ENCODE results near the gene TSBP1.
"Not testable (repeated sequence)": the region's sequence is repeated elsewhere in the genome, so short reads cannot be mapped to it uniquely, and the experiment has no call there.

The TSBP1 gene

DNA sequence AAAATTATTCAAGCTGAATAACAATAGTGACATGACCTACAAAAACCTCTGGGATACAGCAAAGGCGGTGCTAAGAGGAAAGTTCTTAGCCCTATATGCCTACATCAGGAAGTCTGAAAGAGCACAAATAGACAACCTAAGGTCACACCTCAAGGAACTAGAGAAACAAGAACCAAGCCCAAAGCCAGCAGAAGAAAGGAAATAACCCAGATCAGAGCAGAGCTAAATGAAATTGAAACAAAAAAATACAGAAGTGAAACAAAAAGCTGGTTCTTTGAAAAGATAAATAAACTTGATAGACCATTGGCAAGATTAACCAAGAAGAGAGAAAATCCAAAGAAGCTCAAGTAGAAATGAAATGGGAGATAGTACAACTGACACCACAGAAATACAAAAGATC is 100.3 kb downstream of the TSBP1 start:
- no peak for FAIRE-seq

DNA sequence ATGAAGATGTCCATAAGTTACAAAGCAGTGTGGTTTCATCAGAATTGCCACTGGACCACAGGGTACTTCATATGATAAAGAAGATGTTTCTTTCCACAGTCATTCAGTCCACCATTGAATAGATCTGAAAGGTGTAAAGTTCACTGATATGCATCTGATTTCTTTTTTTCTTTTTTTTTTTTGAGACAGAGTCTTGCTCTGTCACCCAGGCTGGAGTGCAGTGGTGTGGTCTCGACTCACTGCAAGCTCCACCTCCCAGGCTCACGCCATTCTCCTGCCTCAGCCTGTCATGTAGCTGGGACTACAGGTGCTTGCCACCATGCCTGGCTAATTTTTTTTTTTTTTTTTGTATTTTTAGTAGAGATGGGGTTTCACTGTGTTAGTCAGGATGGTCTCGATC is 103.2 kb downstream of the TSBP1 start:
- FAIRE-seq, result not testable (repeated sequence)

DNA sequence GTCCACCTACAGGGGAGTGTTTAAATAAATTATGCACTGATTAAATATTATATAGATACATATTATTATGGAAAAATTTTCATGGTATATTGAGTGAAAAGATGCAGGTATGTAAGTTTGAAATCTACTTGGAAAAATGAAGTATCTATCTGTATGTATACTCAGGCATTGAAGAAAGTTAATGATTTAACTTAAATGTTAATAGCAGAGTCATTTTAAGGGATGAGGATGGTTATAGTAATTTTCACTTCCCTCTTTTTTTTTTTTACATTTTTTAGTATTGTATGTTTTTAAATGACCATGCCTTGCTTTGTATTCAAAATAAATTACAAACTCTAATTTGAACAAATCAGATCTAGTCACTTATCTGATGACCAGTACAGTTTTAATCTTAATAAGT is 104.7 kb downstream of the TSBP1 start:
- FAIRE-seq, result no peak

DNA sequence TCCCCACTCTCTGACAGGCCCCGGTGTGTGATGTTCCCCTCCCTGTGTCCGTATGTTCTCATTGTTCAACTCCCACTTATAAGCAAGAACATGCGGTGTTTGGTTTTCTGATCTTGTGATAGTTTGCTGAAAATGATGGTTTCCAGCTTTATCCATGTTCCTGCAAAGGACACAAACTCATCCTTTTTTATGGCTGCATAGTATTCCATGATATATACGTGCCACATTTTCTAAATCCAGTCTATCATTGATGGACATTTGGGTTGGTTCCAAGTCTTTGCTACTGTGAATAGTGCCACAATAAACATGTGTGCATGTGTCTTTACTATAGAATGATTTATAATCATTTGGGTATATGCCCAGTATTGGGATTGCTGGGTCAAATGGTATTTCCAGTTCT is 114.4 kb downstream of the TSBP1 start:
- not testable (repeated sequence) for FAIRE-seq

DNA sequence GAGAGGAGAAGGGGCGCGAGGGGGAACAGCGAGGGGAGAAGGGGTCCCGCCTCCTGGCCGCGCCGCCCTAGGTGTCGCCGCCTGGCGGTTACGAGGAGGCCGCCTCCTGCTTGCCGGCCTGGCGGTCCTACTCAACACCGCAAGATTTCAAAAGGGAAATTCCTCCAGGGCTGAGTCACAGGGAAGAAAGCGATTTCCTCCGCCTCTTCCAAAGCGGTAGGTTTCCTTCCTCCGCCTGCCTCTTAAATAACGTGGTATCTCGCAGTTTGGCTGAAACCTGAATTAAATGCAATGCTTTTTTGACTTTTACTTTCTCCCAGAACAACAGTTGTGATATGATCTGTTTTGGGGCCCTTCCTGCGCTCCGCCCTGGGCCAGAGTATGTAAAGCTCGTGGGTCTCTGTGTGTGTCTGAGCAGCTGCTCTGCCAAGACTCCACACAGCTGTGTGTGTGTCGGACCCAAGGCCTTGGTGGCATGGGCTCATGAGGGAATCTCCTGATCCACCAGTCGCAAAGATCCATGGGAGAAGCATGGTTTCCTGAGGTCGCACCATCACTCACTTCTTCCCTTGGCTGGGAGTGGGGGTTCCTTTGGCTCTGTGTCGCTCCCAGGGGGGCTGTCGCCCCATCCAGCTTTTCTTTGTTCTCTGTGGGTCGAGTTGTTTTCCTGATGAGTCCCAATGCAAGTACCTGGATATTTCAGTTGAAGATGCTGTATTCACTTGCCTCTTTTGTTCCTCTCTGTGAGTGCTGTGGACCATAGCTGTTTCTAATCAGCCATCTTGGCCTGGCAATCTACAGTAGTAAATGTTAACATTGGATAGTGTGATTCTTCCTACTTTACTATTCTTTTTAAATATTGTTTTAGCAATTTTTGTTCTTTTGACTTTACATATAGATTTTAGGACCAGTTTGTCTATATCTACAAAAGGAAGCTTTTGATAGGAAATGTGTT is 116.2 kb downstream of the TSBP1 start:
- peak; percentile 18 for FAIRE-seq

DNA sequence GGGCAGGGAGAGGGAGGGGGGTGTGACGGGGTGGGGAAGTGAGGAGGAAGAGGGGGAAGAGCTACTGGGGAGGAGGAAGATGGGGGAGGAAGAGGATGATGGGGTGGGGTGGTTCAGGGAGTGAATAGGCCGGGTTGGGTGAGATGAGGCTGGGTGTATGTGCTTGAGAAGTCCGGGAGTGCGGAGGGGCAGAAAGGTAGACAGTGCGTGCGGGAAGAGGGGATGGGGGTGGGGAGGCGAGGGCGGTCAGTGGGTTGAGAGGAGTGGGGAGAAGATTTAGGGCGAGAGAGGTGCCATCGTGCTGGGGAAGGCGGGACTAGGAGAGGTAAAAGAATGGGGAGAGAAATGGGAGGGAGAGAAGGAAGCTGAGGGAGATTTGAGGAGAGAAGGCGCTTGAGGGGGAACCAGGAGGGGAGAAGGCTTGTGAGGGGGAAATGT is 116.9 kb downstream of the TSBP1 start:
- no peak for FAIRE-seq

DNA sequence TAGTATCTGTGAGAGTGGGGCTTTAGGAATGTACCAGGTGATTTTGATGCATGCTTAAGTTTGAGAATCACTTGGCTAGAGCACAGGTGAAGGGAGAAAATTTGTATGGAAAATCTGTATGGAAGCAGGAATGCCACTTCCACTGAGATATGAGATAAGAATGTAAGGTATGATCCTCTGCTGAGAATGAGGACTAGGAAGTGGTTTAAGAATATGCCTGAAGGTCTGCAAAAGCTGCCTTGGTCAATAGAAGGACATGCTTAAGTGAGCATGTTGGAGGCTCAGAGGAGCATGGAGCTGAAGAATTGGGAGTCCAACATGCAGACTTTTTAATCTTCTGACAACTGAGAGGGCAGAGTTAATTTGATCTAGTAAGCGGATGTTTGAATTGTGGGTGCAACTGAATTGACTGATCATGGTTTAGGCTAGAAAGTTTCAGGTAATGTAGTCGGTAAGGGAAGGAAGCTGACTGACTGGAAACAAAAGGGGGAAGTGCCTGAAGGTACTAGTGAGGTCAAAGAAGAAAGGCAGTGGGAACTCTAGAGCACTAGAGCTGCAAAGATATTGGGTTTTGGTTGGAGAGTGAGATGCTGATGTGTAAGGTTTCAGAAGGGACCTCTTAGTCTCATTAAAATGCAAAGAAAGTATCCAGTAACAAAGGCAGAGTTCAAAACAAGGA is 119.2 kb downstream of the TSBP1 start:
- FAIRE-seq, result no peak

DNA sequence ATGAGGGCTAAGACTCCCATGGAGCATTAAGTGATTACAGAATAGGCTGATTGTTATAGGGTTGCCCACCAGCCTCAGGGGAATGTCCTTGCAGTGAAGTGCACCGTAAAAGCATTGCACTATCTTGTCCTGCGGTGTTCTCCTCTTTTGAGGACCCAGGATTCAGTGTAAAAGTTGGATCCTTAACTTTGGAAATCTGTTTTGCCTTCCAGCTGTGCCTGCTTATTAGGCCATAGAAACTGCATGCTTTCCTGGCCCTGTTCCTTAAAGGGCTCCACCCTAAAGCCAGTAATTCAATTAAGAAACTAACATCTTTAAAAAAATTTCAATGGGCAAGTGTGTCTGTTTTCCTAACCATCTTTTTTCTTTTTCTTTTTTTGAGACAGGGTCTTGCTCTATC is 122.4 kb downstream of the TSBP1 start:
- FAIRE-seq, result no peak

DNA sequence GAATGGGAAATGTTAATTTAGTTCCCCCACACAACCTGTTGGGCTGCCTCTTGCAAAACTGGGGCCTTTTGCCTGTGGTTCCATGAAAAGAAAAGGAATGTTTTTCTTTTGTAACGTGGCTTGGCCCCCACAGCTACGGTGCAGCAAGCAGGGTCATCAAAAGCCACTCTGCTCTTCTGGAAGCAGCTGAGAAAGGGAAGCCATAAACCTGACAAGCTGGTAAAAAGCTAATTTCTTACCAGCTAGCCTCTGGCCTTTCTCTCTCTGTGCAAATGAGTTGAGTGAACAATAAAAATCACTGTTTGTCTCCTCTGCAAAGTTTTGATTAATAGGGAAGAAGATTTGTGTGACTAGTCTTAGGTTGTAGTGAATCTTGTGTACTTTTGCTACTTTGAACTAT is 124.3 kb downstream of the TSBP1 start:
- no peak for FAIRE-seq

DNA sequence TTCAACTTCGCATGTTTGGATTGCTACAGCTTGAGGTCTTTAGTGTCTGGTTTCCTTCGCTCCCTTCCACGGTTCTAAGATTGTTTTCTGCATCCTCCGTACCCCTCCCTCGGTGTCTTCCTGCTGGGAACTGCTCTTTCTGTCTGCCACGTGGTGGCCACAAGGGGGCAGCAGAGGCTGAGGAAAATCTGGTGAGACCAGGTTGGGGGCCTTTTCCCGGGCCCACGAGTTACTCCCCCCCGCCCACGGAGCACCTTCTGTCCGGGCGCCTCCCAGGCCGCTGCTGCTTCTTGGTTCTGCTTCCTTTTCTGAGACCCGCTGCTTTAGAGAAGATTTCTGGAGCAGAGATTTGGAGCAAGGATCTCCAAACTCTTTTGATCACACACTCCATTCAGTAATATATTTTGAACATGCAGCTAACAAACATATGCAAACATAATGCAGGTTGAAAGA is 126.7 kb downstream of the TSBP1 start:
- FAIRE-seq, result no peak

DNA sequence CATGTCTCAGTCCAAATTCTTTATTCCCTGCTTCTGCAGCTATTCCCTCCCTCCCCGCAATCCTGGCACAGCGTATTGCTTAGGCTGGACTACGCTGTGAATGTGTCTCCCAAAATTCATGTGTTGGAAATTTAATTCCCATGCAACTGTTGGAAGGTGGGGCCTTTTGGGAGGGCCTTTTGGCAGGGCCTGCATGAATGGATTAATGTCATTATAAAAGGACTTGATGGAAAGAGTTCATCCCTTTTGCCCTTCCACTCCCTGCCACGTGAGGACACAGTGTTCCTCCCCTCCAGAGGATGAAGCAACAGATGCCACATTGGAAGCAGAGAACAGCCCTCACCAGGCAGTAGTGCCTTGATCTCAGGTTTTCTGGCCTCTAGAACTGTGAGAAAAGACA is 127.4 kb downstream of the TSBP1 start:
- no peak for FAIRE-seq
